Left colon (tissue), 2 donors: ENCODE results near the gene SPNS1. TPM values are rescaled to one million over a fixed set of nuclear protein-coding genes. Genes with fewer than 3 reads are reported as not detected.
A peak's percentile ranks its signal among the peaks of the same experiment; 100 is the strongest.

Source experiments
- ATAC-seq: fragments of 200-7000 bp; cut with Tn5 transposase; one replicate; pipeline ENCODE4 v1.9.1; 2020; ENCODE audit warnings: mild to moderate bottlenecking, moderate library complexity
- DNase-seq, 2 donors: peaks; one replicate each; pipeline ENCODE4 v3.0.0-alpha.2; 2020
- intact Hi-C, 2 donors: fragments of 100-400 bp; cut with DNase I in 1 of 2; cut with micrococcal nuclease in 1 of 2; formaldehyde crosslinking; loops; one replicate each; pipeline versions ENCODE4 v1.11.2 to v1.14.0; 2022; cut with DNase I, micrococcal nuclease
- total RNA-seq, 2 donors: library from RNA; stranded (reverse); fragmentation: NEBNext Ultra II Directional; extraction: Animal tissue kit (Norgen Biotek cat#: 25700); gene quantifications; one replicate each; pipeline ENCODE4 v1.2.1, GENCODE V29; 2021
- donor health status: DM: no; HTN: no; CAD: no.
- donor health status: DM: yes; HTN: yes; CAD: no.

Gene SPNS1
- total RNA-seq, 2 donors from 2014 or later, result 31.1 to 32.0 TPM

DNA sequence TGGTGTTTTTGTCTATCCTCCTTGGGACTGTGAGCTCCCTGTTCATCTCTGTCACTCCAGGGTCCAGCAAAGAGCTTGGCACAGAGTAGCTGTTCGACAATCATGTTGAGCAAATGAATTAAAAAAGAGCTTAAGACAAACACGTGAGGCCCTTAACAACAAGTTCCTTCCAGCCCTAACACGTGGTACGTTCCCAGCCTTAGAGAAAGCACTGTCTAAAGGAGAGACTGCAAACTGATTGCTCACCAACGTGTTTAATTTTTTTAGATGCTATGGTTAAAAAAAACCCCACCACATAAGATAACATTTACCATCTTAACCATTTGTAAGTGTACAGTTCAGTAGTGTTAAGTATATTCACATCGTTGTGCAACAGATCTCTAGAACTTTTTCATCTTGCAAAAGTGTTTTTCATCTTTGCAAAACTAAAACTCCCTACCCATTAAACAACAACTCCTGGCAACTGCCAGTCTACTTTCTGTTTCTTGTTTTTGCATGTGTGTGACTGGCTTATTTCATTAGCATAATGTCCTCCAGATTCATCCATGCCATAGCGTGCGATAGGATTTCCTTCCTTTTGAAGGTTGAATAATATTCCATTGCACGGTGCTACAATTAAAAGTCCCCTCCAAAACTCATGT, 38.5 kb downstream of the SPNS1 start:
- ATAC-seq (no peak), DNase-seq (no peak)
- intact Hi-C loops, result no loop called here

DNA sequence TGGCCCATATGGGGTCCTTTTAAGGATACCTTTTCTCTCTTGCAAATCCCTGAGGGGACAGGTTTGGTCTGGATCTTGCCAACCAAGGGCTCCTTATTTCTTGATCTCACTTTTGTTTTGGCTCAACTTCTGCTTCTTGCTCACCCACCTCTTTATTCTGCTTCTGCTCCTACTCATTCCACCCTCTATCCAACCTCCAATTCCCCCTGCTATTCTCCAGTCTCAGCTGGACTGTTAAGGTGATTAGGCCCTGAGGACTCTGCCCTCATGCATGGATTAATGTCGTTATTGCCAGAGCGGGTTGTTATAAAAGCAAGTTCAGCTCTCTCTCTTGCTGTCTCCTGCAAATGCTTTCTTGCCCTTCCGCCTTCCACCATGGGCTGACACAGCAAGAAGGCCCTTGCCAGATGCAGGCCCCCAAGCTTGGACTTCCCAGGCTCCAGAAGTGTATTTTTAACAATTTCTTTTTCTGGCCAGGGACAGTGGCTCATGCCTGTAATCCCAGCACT, 40.0 kb downstream of the SPNS1 start:
- ATAC-seq (peak; percentile 93), DNase-seq (no peak)
- intact Hi-C loops, result no loop called here

DNA sequence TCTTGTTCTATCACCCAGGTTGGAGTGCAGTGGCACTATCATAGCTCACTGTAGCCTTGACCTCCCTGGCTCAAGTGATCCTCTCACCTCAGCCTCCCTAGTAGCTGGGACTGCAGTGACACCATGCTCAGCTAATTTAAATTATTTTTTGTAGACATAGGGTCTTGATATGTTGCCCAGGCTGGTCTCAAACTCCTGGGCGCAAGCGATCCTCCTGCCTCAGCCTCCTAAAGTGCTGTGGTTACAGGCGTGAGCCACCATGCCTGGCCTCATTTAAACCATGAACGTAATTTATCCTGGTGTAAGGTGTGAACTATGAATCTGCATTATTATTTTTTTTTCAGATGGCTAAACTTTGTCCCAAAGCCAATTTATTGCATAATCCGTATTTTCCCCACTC, 47.6 kb downstream of the SPNS1 start:
- intact Hi-C loops, result no loop called here
- DNase-seq (no peak), ATAC-seq (no peak)

DNA sequence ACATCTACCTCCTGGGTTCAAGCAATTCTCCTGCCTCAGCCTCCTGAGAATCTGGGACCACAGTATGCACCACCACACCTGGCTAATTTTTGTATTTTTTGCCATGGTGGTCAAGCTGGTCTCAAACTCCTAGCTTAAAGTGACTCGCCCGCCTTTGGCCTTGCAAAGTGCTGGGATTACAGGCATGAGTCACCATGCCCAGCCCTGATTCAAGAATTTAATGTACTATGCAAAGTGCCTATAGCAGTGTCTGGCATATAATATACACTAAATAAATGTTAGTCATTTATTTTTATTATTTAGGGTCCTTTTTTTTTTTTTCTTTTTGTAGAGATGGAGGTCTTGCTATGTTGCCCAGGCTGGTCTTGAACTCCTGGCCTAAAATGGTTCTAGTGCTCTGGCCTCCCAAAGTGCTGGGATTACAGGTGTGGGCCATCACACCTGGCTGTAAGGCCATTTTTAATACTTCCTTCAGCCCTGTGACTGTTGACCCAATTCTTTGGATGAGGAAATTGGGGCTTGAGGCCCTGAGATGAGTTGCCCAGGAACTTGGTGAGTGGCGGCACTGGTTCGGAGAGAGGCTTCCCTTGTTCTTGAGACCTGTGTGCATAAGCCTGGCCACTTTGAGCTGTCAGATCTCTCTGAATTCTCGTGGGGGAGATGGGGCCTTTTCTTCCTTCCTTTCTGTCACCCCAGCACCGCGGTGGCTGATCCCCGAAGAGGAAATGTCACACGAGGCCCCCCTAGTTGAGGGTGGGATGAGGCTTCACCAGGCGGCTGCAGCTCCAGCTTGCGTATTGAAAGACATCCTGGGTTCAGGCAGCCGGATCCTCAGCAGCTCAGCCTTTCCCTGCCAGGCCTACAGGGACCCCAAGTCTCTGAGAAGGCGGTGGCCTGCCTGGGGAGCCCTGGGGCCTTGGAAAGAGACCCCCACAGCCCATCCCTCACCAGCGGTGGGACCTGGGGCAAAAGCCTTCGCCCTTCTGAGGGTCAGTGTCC, 49.0 kb downstream of the SPNS1 start:
- DNase-seq, result no peak
- peak; percentile 43 for ATAC-seq
- intact Hi-C loops, result no loop called here

DNA sequence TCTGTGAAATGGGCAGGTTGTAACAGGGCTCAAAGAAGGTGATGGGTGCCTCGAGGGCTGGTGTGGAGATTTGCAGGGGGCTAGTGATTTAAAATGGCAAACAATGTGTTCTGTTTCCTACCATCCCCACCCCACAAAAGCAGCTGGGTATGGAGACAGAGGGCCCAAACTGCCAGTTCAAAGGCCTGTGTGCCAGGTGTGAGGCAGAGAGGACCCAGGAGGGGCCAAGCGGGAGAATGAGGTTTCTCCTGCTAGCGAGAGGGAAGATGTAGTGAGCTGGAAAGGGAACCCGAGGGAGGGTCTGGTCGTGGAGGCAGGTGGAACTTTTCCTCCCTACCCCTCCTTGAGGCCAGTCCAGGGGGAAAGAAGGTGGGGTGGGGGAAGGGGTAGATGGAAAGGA, 49.7 kb downstream of the SPNS1 start:
- intact Hi-C loops, result no loop called here
- ATAC-seq, result no peak
- no peak for DNase-seq

DNA sequence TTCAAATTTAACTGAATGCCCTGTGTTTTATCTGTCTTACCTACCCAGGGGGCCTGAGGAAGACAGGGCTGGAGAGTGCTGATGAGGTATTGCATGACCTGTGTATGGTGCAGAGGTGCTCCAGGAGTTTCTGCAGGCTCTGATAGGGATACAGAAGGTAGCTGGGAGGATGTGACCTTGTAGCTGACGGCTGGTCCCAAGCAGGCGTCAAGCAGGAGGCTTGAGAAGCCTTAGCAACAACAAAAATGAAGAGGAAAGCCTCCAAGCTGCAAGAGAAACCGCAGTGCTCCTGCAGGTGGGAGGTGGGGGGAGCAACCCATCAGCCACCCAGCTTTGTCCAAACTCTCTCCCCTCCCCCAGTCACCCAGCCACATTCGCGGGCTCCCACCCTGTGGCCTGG, 50.6 kb downstream of the SPNS1 start:
- ATAC-seq, result no peak
- intact Hi-C loops, result no loop called here
- DNase-seq, result no peak

DNA sequence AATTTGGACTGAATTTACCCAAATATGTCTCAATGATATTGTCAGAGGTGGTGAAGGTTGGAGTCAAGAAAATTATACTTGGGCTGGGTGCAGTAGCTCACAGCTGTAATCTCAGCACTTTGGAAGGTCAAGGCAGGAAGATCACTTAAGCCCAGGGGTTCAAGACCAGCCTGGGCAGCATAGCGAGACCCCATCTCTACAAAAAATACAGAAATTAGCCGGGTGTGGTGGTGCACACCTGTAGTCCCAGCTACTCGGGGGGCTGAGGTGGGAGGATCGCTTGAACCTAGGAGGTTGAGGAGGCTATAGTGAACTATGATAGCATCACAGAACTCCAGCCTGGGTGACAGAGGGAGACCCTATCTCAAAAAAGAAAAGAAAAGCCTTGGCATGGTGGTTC, 51.2 kb downstream of the SPNS1 start:
- DNase-seq, result no peak
- intact Hi-C loops, result no loop called here
- no peak for ATAC-seq

DNA sequence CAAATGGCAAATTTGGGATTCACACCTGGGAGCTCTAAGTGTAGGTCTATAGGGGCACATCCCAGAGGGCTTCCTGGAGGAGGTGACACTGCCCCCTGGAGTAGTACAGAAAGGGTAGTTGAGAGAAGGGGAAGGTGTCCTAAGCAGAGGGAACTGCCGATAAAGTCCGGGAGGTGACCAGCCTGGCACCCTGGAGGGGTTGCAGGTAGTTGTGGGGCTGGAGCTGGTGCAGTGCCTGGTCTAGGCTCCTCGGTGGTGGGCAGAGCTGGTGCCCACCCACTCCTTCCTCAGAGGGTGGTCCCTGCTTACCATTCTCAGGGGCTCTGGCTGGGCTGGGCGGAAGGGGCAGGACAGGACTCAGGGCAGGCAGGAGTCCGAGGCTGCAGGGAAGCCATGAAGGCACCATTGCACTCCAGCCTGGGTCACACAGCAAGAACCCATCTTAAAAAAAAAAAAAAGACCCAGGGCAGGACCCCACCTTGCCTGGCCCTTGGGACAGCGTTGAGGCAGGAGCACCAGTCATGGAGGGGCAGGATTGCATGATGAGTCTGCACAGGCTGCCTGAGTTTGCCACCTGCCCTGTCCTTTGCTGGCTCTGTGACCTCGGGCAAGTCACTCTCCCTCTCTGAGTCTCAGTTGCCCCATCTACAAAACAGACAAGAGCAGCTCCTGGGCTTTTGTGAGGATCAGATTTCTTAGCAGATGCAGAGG, 54.0 kb downstream of the SPNS1 start:
- no peak for DNase-seq
- intact Hi-C loops, result no loop called here
- ATAC-seq, result no peak

DNA sequence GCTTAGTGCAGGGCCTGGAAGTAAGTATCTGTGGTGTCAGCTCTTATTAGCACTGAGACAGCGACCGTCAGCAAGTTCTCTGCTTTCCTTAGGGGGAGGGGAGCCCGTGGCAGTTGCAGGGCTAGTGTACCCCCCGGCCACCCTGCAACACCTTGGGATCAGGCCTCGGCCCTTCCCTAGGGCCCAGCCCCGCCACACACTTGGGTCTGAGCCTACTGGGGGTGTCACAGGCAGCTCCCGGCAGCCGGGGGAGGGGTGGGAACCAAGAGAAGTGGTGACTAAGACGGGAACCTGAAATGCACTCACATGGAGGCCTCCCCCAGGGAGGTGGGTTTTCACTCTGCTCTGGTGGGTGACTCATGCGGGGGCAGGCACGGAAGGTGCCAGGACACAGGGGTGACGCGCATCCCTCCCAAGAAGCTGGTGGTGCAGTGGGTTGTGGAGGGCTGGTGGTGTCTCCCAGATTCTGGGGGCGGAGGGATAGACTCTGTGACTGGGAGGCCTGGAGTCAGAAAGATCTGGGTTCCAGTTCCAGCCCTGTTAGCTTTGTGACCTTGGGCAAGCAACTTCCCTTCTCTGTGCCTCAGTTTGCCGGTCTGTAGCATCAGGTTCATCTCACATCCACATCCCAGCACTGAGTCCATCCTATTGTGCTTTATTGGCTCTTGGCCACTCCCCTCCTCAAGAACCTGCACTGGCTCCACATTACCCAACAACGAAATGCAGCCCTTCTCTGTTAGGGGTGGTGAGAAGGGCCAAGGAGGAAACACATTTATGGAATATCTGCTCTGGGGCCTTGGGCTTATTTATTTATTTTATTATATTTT, 54.8 kb downstream of the SPNS1 start:
- DNase-seq (peak in 1 of 2 donors; percentile 24), ATAC-seq (no peak)
- intact Hi-C loops, result no loop called here

DNA sequence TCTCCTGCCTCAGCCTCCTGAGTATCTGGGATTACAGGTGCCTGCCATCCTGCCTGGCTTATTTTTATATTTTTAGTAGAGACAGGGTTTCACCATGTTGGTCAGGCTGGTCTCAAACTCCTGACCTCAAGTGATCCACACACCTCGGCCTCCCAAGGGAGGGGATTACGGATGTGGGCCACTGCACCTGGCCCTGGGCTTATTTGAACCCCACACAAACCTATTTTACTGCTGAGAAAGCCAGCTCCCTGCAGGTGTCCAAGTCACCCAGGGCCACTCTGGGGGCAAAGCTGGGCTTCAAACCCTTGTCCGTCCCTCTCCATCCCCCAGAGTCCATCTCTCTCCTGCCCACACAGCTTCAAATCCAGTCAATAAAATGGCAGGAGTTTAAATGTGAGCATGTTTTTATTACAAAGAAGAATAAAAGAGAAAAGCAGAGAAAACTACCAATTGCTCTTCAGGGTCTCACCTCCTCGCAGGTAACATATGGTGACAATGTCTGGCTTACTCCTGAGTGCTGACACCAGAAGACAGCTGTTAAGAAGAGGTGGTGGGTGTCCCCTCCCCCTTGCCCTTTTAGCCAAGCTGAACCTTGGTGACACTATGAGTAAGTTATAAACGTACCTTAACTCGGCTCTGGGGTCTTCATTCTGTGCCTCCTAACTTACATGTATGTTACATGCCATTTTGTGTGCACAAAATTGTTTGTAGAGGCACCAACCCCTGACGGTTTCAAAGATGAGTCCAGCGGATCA, 55.7 kb downstream of the SPNS1 start:
- ATAC-seq (no peak), DNase-seq (no peak)
- intact Hi-C loops, result no loop called here

Other genes starting within 250 kb of the SPNS1 start
- gene NPIPB9, start 223.0 kb upstream of the SPNS1 start, total RNA-seq, result 1 to 10 TPM; 3.0 to 4.0 TPM
- 10 to 100 TPM; 86.6 to 98.5 TPM for gene ATXN2L, start 151.8 kb upstream of the SPNS1 start, total RNA-seq
- 100 to 1,000 TPM; 221 to 301 TPM for gene TUFM, start 128.4 kb upstream of the SPNS1 start, total RNA-seq
- gene SH2B1, start 110.9 kb upstream of the SPNS1 start, total RNA-seq, result 10 to 100 TPM; 84.3 to 90.0 TPM
- gene ATP2A1, start 96.3 kb upstream of the SPNS1 start, total RNA-seq, result 1 to 10 TPM in 1 of 2 donors, under 1 TPM in 1; 0.47 to 1.3 TPM
- gene RABEP2, start 49.5 kb upstream of the SPNS1 start, total RNA-seq, result 10 to 100 TPM; 39.6 to 41.4 TPM
- 1 to 10 TPM in 1 of 2 donors, under 1 TPM in 1; 0.64 to 1.2 TPM for gene CD19, start 42.8 kb upstream of the SPNS1 start, total RNA-seq
- gene NFATC2IP, start 23.8 kb upstream of the SPNS1 start, total RNA-seq, result 10 to 100 TPM; 42.9 to 52.0 TPM
- gene LAT, start 10.3 kb downstream of the SPNS1 start, total RNA-seq, result 1 to 10 TPM; 6.9 to 7.2 TPM